ENCODE data around the gene TP53I13.
A peak's percentile ranks its signal among the peaks of the same experiment; 100 is the strongest.
"Not testable (repeated sequence)": the region's sequence is repeated elsewhere in the genome, so short reads cannot be mapped to it uniquely, and the experiment has no call there.

TP53I13 gene

GRCh38 chr17:29568331-29569244 is at the start of gene TP53I13:
TSS of gene TP53I13 (plus strand) at chr17:29568701. CDS start at chr17:29568759, 58 bp downstream.
- peak; percentile 94 for DNase-seq (ENCODE audit: low spot score)

- DNase-seq (ENCODE audit: low spot score): no peak
These were observed 43.8 kb upstream of the TP53I13 start for GRCh38 chr17:29524692-29525091.

GRCh38 chr17:29526322-29526721 is 42.2 kb upstream of the TP53I13 start:
- no peak for DNase-seq (ENCODE audit: low spot score)

- DNase-seq (ENCODE audit: low spot score): no peak
These were observed 34.5 kb upstream of the TP53I13 start for GRCh38 chr17:29533976-29534375.

- DNase-seq (ENCODE audit: low spot score): no peak
These were observed 24.4 kb upstream of the TP53I13 start for GRCh38 chr17:29544066-29544465.

GRCh38 chr17:29546085-29546484 is 22.4 kb upstream of the TP53I13 start:
- no peak for DNase-seq (ENCODE audit: low spot score)

- DNase-seq (ENCODE audit: low spot score): peak; percentile 12
These were observed 21.7 kb upstream of the TP53I13 start for GRCh38 chr17:29546830-29547229.

- no peak for DNase-seq (ENCODE audit: low spot score)
These were observed 19.2 kb upstream of the TP53I13 start for GRCh38 chr17:29549177-29549923.

GRCh38 chr17:29555840-29556239 is 12.7 kb upstream of the TP53I13 start:
- no peak for DNase-seq (ENCODE audit: low spot score)

GRCh38 chr17:29557085-29557738 is 11.3 kb upstream of the TP53I13 start:
- peak; percentile 48 for DNase-seq (ENCODE audit: low spot score)

- no peak for DNase-seq (ENCODE audit: low spot score)
These were observed 10.8 kb upstream of the TP53I13 start for GRCh38 chr17:29557739-29558116.

- DNase-seq (ENCODE audit: low spot score): not testable (repeated sequence)
These were observed 10.4 kb upstream of the TP53I13 start for GRCh38 chr17:29558139-29558538.

GRCh38 chr17:29559640-29560039 is 8.9 kb upstream of the TP53I13 start:
- DNase-seq (ENCODE audit: low spot score): no peak

GRCh38 chr17:29560316-29560715 is 8.2 kb upstream of the TP53I13 start:
- DNase-seq (ENCODE audit: low spot score): no peak

- no peak for DNase-seq (ENCODE audit: low spot score)
These were observed 6.7 kb upstream of the TP53I13 start for GRCh38 chr17:29561554-29562517.

GRCh38 chr17:29562615-29563014 is 5.9 kb upstream of the TP53I13 start:
- no peak for DNase-seq (ENCODE audit: low spot score)

GRCh38 chr17:29563816-29564215 is 4.7 kb upstream of the TP53I13 start:
- DNase-seq (ENCODE audit: low spot score): no peak

GRCh38 chr17:29565643-29566472 is 2.6 kb upstream of the TP53I13 start:
- DNase-seq (ENCODE audit: low spot score): no peak

- DNase-seq (ENCODE audit: low spot score): peak; percentile 93
These were observed 1.8 kb upstream of the TP53I13 start, which contains the start of gene ABHD15 for GRCh38 chr17:29566473-29567303. TSS of gene ABHD15 (minus strand) at chr17:29567037. CDS start at chr17:29566966, 71 bp downstream.

GRCh38 chr17:29567304-29567553 is 1.3 kb upstream of the TP53I13 start:
- peak; percentile 54 for DNase-seq (ENCODE audit: low spot score)

Measured in GM03348 (cell line).